HG03175 (cell line): ENCODE data around the gene METAP1D.
"Not testable (repeated sequence)": the region's sequence is repeated elsewhere in the genome, so short reads cannot be mapped to it uniquely, and the experiment has no call there.

ENCODE experiments used
- ATAC-seq: cut with Tn5 transposase; IDR thresholded peaks from one replicate; pipeline ENCODE4 v1.9.1; 2021; ENCODE audit warnings: mild to moderate bottlenecking, moderate library complexity; ENCODE audit not compliant: unreplicated experiment

METAP1D gene

GRCh38 chr2:172100935-172101820, 101.4 kb downstream of the METAP1D start:
- ATAC-seq: no peak

- ATAC-seq: no peak
These were observed 102.2 kb downstream of the METAP1D start for GRCh38 chr2:172101821-172102390.

- ATAC-seq: peak; percentile 70
These were observed 102.9 kb downstream of the METAP1D start, which contains the start of gene DLX2 for GRCh38 chr2:172102391-172103359. DLX2 (minus strand) TSS chr2:172102900; CDS start chr2:172102538, 362 bp downstream.

- ATAC-seq: no peak
These were observed 103.9 kb downstream of the METAP1D start for GRCh38 chr2:172103471-172104272.

GRCh38 chr2:172105471-172106107, 105.8 kb downstream of the METAP1D start:
- ATAC-seq: no peak

- no peak for ATAC-seq
These were observed 106.6 kb downstream of the METAP1D start for GRCh38 chr2:172106108-172106961.

GRCh38 chr2:172107690-172108586, 108.2 kb downstream of the METAP1D start:
- no peak for ATAC-seq

GRCh38 chr2:172108587-172108930, 108.8 kb downstream of the METAP1D start:
- no peak for ATAC-seq

GRCh38 chr2:172109256-172109987, 109.7 kb downstream of the METAP1D start:
- ATAC-seq: no peak

GRCh38 chr2:172109988-172110811, 110.4 kb downstream of the METAP1D start:
- ATAC-seq: no peak

GRCh38 chr2:172113617-172114016, 113.9 kb downstream of the METAP1D start:
- ATAC-seq: no peak

- not testable (repeated sequence) for ATAC-seq
These were observed 114.4 kb downstream of the METAP1D start for GRCh38 chr2:172114176-172114575.

- no peak for ATAC-seq
These were observed 114.8 kb downstream of the METAP1D start for GRCh38 chr2:172114579-172114978.

- ATAC-seq: no peak
These were observed 116.4 kb downstream of the METAP1D start for GRCh38 chr2:172116107-172116506.

GRCh38 chr2:172119089-172119488, 119.3 kb downstream of the METAP1D start:
- ATAC-seq: no peak

GRCh38 chr2:172120118-172120517, 120.4 kb downstream of the METAP1D start:
- ATAC-seq: no peak
